Epithelial cell of umbilical artery (primary cell): ENCODE data around the gene SPRR1A. TPM values are rescaled to one million over a fixed set of nuclear protein-coding genes. Genes with fewer than 3 reads are reported as not detected.

ENCODE experiments used
- total RNA-seq: library from RNA; depleted of rRNA; stranded (reverse); fragments of >200 nt; gene quantifications from 2 replicates; pipeline ENCODE4 v1.2.3, GENCODE V29; 2014

SPRR1A gene
- not detected in 2 replicates for total RNA-seq

GRCh38 chr1:152983743-152984142 is at the start of gene SPRR1A:
Gene SPRR1A, plus strand, starts transcription at chr1:152984081. Its CDS starts 1,150 bp downstream, at chr1:152985231.

GRCh38 chr1:152946651-152947256 is 37.1 kb upstream of the SPRR1A start, which contains the start of gene SPRR5:
Gene SPRR5, plus strand, starts transcription at chr1:152947206. Its CDS starts 1,349 bp downstream, at chr1:152948555.

GRCh38 chr1:152970495-152970894 is 13.4 kb upstream of the SPRR1A start, which contains the start of gene SPRR4:
Gene SPRR4, plus strand, starts transcription at chr1:152970648. Its CDS starts 1,243 bp downstream, at chr1:152971891.

GRCh38 chr1:153001382-153001781 is 17.5 kb downstream of the SPRR1A start, which contains the start of gene SPRR3:
Gene SPRR3, plus strand, starts transcription at chr1:153001749. Its CDS starts 1,272 bp downstream, at chr1:153003021.

GRCh38 chr1:153030895-153031294 is 47.0 kb downstream of the SPRR1A start, which contains the start of gene SPRR1B:
Gene SPRR1B, plus strand, starts transcription at chr1:153031203. Its CDS starts 1,143 bp downstream, at chr1:153032346.

Other genes starting within 250 kb of the SPRR1A start
- gene KPRP, start 226.1 kb upstream of the SPRR1A start, total RNA-seq: not detected in 2 replicates
- not detected in 2 replicates for gene LCE1F, start 208.9 kb upstream of the SPRR1A start, total RNA-seq
- not detected in 2 replicates for gene LCE1E, start 197.8 kb upstream of the SPRR1A start, total RNA-seq
- not detected in 2 replicates for gene LCE1D, start 187.4 kb upstream of the SPRR1A start, total RNA-seq
- gene LCE1C, start 177.4 kb upstream of the SPRR1A start, total RNA-seq: not detected in 2 replicates
- not detected in 2 replicates for gene LCE1B, start 172.1 kb upstream of the SPRR1A start, total RNA-seq
- not detected in 2 replicates for gene LCE1A, start 156.6 kb upstream of the SPRR1A start, total RNA-seq
- not detected in 2 replicates for gene LCE6A, start 141.2 kb upstream of the SPRR1A start, total RNA-seq
- not detected in 2 replicates for gene LCE7A, start 124.1 kb upstream of the SPRR1A start, total RNA-seq
- gene SMCP, start 105.8 kb upstream of the SPRR1A start, total RNA-seq: not detected in 2 replicates
- not detected in 2 replicates for gene IVL, start 75.5 kb upstream of the SPRR1A start, total RNA-seq
- not detected in 2 replicates for gene SPRR5, start 36.9 kb upstream of the SPRR1A start, total RNA-seq
- gene SPRR4, start 13.4 kb upstream of the SPRR1A start, total RNA-seq: not detected in 2 replicates
- gene SPRR3, start 17.7 kb downstream of the SPRR1A start, total RNA-seq: not detected in 2 replicates
- gene SPRR1B, start 47.1 kb downstream of the SPRR1A start, total RNA-seq: not detected in 2 replicates
- gene SPRR2D, start 57.0 kb downstream of the SPRR1A start, total RNA-seq: not detected in 2 replicates
- gene SPRR2A, start 73.4 kb downstream of the SPRR1A start, total RNA-seq: not detected in 2 replicates
- gene SPRR2B, start 87.5 kb downstream of the SPRR1A start, total RNA-seq: not detected in 2 replicates
- not detected in 2 replicates for gene SPRR2E, start 110.4 kb downstream of the SPRR1A start, total RNA-seq
- not detected in 2 replicates for gene SPRR2F, start 129.4 kb downstream of the SPRR1A start, total RNA-seq
- not detected in 2 replicates for gene SPRR2G, start 166.8 kb downstream of the SPRR1A start, total RNA-seq
- not detected in 2 replicates for gene LELP1, start 219.3 kb downstream of the SPRR1A start, total RNA-seq
- gene PRR9, start 233.5 kb downstream of the SPRR1A start, total RNA-seq: not detected in 2 replicates